HG03571 (cell line): ENCODE data around the gene C15orf39.

Experiments used
- ATAC-seq: cut with Tn5 transposase; IDR thresholded peaks from one replicate; pipeline ENCODE4 v1.9.1; 2021; ENCODE audit not compliant: unreplicated experiment

Gene C15orf39

DNA sequence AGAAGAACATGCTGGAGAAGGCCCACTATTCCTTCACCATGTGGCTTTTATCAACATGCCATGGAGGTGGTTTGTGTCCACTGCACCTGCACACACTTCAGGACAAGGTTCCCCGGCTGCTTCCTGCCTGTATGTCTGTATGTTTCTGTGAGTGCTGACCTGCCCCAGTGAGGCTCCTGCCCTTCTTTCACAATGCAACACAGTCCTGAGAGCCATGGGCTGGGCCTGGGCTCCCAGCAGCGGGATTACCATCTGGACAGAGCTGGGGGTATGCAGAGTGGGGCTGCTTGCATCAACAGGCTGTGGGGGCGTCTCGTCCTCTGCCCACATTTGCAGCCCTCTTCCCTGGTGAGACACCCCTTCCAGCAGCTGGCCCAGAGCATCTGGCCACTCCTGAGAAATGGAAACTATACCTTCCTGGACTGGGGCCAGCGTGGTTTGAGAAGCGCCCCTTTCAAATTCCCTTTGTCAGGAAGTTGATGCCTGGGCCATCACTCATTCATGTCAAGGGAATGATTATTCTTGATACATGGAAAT lies 29.3 kb upstream of the C15orf39 start:
- ATAC-seq = no peak

- ATAC-seq = no peak
Measured at GRCh38 chr15:75174102-75174501, 27.6 kb upstream of the C15orf39 start.

DNA sequence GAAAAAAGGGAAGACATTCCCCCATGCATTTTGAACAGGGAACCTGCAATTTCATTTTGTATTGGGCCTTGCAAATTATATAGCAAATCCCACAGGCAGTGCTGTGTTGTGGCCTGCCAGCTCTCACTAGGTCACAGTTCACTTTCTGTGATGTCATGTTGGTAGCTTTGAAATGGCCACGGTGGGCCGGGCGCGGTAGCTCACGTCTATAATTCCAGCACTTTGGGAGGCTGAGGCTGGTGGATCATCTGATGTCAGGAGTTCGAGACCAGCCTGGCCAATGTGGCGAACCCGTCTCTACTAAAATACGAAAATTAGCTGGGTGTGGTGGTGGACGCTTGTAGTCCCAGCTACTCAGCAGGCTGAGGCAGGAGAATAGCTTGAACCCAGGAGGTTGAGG lies 27.0 kb upstream of the C15orf39 start:
- no peak for ATAC-seq

DNA sequence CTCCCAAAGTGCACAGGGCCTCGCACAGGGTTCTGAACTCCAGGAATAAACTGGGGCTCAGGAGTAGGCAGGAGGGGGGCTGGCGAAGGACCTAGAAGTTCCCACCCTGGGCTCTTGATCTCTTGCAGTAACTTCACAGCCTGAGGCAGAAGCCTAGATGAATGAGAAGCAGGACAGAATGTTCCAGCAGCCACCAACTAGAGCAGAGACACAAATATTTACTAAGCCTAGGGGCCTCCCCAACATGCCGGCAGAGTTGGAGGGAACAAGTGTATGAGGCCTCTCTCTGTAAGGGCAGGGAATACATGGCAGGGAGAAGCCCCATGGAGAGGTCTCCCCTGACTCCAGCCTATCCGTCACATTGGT lies 25.3 kb upstream of the C15orf39 start:
- ATAC-seq = no peak

GRCh38 chr15:75177360-75178071 lies 24.2 kb upstream of the C15orf39 start:
- no peak for ATAC-seq

DNA sequence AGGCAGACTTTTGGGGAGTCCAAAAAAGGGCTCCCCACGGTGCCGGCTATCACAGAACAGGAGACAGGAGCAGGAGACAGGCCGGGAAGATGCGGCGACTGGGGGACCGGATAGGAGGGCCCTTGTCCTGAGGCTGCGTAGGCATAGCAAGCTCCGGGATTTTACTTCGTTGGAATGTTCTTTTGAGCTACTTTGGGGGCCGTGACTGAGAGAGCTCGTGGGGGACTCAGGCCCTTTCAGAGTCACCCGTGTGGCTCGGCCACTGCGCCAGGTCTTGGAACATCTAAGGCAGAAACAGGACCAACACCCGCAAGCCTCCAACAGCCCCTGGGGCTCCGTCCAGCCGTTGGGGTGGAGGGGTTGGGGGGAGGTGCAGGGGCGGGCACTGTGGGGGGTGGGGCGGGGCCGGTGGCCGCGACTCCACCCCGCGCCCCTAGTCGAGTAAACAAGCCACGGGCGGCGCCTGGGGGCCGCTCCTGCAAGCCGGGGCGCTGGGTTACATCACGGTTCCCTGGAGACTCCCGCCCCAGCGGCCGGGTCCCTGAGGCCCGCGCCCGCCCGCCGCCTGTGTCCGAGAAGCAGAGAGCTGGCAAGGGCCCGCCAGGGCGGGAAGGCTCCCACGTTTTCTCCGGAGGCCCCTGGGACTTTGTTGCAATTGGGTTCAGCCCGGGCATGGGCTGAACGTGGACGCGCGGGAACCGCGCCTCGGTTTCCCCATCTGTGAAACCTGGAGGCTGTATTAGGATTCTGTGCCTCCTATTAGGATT lies 23.3 kb upstream of the C15orf39 start:
- ATAC-seq = no peak

DNA sequence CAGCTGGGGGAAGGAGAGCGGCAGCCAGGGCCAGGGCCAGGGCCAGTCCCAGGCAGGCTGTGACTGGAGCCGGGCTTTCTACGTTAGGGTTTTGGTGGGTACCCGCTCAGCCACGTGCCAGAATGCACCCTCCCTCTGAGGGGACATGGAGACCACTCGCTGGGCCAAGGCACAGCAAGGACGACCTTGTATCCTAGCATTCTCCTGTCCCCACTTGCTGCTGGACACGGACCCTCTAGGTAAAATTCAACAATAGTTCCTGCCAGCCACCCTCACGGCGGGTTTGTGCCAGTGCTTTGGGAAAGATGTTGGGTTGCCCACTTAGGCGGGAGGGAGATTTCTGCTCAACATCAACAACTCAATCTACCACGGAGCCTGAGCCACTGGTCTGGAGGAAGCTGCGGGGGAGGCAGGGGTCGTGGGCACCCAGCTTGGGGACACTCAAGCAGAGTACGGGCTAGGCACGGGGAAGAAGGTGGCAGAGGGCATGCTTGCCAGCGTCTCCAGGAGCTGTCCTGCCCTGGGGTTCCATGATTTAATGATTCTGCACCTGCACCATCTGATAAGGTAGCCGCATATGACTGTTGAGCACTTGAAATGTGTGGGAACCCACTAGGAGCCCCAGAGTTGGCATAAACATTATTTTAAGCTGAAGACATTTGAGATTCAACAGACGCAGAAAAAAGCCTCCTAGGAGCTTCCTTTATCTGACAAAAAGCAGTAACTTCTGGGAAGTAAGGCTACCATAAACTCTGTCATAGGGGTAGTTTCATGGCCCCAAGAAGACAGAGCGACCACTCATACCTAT lies 22.5 kb upstream of the C15orf39 start:
- no peak for ATAC-seq

GRCh38 chr15:75179746-75180140 lies 21.9 kb upstream of the C15orf39 start:
- ATAC-seq = no peak

DNA sequence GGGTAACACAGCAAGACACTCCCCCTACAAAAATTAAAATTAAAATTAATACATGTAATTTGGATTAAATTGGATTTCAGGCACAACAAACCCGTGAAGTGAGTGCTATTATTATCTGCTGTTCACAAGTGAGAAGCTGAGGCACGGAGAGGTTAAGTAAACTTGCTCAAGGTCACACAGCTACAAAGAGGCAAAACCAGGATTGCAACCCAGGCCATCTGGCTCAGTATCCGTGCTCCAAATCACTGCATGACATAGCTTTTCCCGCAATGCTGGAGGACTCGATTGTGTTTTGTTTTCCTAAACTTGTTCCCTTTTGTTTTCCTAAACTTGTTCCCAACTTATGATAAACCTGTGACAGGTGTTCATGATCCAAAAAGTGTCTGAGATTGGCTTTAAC lies 19.9 kb upstream of the C15orf39 start:
- ATAC-seq = no peak

GRCh38 chr15:75182187-75183131 lies 19.2 kb upstream of the C15orf39 start:
- no peak for ATAC-seq

DNA sequence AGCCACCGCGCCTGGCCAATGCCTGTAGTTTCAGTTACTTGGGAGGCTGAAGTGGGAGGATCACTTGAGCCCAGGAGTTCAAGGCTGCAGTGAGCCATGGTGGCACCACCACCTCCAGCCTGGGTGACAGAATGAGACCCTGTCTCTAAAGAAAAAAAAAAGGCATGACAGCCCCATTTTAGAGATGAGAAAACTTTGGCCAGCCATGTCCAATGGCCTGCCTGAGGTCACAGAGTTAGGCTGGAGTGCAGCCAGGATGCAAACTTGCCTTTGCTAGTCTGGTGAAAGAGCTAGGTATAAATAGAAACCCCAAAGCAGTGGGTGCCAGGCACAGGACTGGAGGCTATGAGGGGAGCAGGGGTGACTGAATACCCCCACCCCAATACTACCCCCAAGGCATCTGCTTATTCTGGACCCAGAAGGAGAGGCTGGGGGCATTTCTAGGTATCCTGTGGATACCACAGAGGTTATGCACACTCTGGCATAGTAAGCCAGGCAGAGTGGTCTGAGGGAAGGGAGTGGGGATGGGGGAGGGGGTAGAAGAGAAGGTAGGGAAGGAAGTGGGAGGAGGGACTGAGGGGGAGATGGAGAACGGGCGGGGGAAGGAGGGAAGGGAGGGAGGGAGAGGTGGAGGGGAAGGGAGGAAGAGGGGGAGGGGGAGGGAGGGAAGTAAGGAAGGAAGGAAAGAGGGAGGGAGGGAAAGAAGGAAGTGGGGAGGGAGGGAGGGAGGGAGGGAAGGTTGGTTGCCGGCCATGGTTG lies 16.2 kb upstream of the C15orf39 start:
- ATAC-seq = no peak

GRCh38 chr15:75186044-75186443 lies 15.6 kb upstream of the C15orf39 start:
- ATAC-seq = no peak

DNA sequence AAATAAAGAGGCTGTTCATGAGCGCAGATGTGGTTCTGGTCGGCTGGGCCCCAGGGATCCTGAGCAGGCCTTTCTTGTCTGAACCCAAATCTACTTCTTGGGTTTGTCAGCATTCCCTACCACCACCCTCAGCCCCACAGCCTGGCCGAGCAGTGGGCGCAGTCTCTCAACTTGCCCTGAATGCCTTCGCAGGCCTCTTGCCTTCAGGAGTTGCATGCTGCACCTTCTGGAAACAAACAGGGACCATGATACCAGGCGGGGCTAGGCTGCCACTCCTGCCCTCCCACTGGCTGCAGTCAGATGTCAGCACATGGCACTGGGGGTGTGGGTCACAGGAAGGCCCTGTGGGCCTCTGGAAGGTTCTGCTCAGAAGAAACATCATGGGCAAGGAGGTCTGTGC lies 13.2 kb upstream of the C15orf39 start:
- no peak for ATAC-seq

DNA sequence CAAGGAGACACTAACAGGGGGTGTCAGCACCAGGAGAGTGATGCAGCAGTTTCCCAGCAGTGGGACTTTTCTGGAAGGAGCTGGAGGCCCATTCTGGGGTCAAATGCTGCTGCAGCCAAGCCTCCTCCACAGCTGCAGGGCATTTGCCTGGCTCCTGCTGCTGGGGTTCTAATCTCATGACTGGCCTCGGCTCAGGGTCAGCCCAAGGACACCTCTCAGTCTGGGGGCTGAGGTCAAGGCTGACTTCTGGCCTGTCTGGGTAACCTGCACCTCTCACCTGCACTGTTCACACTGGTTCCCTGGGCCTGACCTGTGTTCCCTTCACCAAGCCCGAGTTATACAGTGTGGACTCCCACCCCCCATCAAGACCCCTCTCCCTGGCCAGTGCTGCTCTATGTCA lies 10.4 kb upstream of the C15orf39 start:
- no peak for ATAC-seq

DNA sequence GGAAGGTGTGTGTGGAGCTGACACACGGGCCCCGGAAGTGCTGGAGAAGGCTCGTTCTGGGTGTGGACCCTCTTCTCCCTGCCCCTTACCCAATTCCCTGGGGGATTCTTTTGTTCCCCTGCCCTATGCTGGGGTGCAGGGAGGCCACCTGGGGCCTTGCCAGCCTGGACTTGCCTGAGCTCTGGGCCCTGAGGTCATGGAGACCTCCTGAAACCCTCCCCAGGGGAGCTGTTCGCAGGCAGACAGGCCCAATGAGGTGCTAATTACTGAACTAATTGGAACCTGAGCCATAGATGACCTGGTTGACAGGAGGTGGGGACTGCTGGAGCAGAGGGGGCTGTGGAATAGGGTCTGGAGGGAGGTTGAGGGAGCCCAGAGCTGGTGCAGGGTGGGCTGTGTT lies 9.4 kb upstream of the C15orf39 start:
- no peak for ATAC-seq

DNA sequence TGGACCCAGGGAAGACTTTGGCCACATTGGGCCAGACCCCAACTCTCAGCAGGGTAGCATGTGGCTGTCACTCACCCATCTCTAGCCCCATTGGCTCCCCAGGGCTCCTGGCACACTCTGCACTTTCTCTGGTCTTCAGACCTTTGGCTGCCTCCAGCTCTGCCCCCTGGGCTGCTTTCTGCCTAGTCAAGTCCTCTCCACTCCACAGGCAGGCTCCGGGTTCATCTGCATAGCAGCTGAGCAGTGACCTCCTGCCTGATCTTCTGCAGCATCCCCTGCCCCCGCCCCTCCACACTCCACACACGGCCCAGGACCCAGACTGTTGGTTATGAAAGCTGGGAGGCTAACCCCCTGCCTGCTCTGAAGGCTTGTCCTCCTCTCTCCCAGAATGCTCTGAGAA lies 8.4 kb upstream of the C15orf39 start:
- ATAC-seq = no peak

DNA sequence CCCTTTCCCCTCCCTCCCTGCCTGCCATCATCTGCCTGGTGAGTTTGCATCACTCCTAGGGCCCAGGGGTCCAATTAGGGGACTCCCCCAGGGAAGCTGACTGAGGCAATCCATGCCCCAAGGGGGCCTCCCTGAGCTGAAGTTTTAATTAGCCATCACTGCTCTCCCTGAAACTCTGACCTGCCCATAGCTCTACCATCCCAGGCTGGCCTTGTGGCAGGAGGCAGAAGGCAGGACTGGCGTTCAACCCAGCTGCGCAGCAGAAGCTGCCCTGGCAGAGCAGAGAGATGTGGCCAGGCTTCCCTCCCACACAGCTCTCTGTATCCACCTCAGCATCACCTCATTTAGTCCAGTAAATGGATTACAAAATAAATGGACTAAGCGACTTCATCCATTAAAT lies 7.7 kb upstream of the C15orf39 start:
- no peak for ATAC-seq

- ATAC-seq = no peak
Measured at GRCh38 chr15:75194397-75194796, 7.3 kb upstream of the C15orf39 start.

DNA sequence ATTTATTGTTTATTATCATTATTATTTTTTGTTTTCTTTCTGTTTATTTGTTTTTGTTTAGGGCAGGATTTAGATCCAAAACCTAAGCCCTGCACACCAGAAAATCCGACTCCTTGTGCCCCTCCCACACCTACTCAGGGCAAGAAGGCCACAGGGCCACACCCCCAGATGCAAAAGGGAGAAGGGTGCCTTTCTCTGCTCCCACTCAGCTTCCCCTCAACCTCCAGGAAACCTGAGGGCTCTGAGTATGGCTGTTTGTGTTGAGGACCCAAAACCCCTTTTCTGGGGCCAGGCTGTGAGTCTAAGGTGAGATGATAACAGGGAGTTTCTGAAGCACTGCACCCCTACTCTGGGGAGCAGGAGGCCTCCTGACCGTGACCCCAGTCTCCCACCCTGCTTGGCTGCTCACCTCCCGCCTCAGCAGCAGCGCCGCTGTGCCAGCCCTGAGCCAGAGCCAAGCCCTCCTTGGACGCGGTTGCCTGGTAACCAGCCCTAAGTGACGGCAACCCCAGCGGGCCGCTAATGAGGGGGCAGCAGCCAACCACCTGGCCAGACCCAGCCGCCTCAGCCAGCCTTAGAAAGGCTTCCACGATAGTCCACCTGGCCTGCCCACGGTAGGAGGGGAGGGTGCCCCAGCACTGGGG lies 6.4 kb upstream of the C15orf39 start:
- ATAC-seq = no peak
